Ascending aorta (tissue), 2 donors: Measurements from ENCODE around the gene CHKA. TPM values are rescaled to one million over a fixed set of nuclear protein-coding genes. Genes with fewer than 3 reads are reported as not detected.
A peak's percentile ranks its signal among the peaks of the same experiment; 100 is the strongest.

Source experiments
- DNase-seq, 2 donors: peaks; one replicate each; pipeline ENCODE4 v3.0.0-alpha.2; 2019; ENCODE audit warnings: low spot score in 2 of 2
- H3K27ac ChIP-seq, 2 donors: fragments of 200-600 bp; sonication (generic); one replicate each; pipeline ENCODE4 v1.5.1; 2016 to 2017; ENCODE audit warnings: mild to moderate bottlenecking in 1 of 2
- H3K27me3 ChIP-seq: fragments of 200-600 bp; sonication (generic); one replicate; pipeline ENCODE4 v1.5.1; 2017
- H3K36me3 ChIP-seq, 2 donors: fragments of 200-600 bp; sonication (generic); one replicate each; pipeline ENCODE4 v1.5.1; 2016
- H3K4me1 ChIP-seq, 2 donors: fragments of 200-600 bp; sonication (generic); one replicate each; pipeline ENCODE4 v1.5.1; 2016 to 2017; ENCODE audit warnings: mild to moderate bottlenecking in 1 of 2
- H3K4me3 ChIP-seq, 2 donors: fragments of 200-600 bp; sonication (generic); one replicate each; pipeline ENCODE4 v1.5.1; 2016 to 2017; ENCODE audit warnings: mild to moderate bottlenecking in 1 of 2
- H3K9me3 ChIP-seq, 2 donors: fragments of 200-600 bp; sonication (generic); one replicate each; pipeline ENCODE4 v1.5.1; 2016
- intact Hi-C: fragments of 100-400 bp; cut with DNase I; formaldehyde crosslinking; loops from one replicate; pipeline ENCODE4 v1.15.1; 2023
- total RNA-seq: library from RNA; depleted of rRNA; stranded (reverse); fragments of >200 nt; gene quantifications from one replicate; pipeline ENCODE4 v1.1.0, GENCODE V29; 2016
- TF ChIP-seq, protein P1 (sequence below), 3 experiments: fragments of 200-600 bp in 2 of 3; fragments of 450-650 bp in 1 of 3; sonication (generic) in 2 of 3; IDR thresholded peaks; one replicate each; pipeline ENCODE4 v1.5.1; 2016 to 2019; ENCODE audit warnings: antibody characterized with exemption in 3 of 3, mild to moderate bottlenecking in 1 of 3, moderate library complexity in 1 of 3

The CHKA gene
- total RNA-seq, 1 donor from 2014 or later, result 10.1 TPM

DNA sequence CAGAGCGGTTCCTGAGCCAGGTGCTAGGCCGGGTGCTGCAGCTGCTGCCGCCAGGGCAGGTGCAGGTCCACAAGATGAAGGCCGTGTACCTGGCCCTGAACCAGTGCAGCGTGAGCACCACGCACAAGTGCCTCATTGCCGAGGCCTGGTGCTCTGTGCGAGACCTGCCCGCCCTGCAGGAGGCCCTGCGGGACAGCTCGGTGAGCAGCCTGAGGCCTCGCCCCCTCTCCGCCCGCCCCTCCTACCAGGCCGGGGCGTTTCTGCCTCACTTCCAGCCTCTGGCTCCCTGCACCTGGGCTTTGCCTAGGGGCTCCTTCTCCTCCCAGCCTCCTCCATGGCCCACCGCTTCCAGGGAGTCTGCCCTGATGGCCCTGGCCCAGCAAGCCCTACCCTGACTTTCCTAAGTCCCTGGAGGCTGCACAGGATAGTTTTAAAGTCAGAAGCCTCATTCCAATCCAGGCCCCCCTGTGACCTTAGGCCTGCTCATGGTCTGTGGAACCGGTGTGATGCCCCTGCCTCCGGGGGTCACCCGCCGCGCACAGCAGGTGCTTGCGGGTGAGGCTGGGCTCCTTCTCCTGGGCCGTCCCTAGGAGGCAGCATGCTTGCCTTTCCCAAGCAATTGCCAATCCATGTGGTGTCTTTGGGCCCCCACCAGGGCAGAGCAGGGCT lies 76.9 kb downstream of the CHKA start:
- TF ChIP-seq, protein P1, sequence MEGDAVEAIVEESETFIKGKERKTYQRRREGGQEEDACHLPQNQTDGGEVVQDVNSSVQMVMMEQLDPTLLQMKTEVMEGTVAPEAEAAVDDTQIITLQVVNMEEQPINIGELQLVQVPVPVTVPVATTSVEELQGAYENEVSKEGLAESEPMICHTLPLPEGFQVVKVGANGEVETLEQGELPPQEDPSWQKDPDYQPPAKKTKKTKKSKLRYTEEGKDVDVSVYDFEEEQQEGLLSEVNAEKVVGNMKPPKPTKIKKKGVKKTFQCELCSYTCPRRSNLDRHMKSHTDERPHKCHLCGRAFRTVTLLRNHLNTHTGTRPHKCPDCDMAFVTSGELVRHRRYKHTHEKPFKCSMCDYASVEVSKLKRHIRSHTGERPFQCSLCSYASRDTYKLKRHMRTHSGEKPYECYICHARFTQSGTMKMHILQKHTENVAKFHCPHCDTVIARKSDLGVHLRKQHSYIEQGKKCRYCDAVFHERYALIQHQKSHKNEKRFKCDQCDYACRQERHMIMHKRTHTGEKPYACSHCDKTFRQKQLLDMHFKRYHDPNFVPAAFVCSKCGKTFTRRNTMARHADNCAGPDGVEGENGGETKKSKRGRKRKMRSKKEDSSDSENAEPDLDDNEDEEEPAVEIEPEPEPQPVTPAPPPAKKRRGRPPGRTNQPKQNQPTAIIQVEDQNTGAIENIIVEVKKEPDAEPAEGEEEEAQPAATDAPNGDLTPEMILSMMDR (IDR thresholded peaks at IDR 0.05), result no peak
- Histone ChIP-seq H3K9me3 (no peaks in the 10 kb centered on the region), H3K4me1 (peaks cover 2 to 12% of the 10 kb centered on the region in 2 donors), H3K36me3 (peaks cover 45 to 60% of the 10 kb centered on the region in 2 donors), H3K27ac (no peak overlapping the region), H3K27me3 (no peaks in the 10 kb centered on the region), H3K4me3 (no peak overlapping the region)
- DNase-seq, result no peak
- intact Hi-C loops, result no loop called here

DNA sequence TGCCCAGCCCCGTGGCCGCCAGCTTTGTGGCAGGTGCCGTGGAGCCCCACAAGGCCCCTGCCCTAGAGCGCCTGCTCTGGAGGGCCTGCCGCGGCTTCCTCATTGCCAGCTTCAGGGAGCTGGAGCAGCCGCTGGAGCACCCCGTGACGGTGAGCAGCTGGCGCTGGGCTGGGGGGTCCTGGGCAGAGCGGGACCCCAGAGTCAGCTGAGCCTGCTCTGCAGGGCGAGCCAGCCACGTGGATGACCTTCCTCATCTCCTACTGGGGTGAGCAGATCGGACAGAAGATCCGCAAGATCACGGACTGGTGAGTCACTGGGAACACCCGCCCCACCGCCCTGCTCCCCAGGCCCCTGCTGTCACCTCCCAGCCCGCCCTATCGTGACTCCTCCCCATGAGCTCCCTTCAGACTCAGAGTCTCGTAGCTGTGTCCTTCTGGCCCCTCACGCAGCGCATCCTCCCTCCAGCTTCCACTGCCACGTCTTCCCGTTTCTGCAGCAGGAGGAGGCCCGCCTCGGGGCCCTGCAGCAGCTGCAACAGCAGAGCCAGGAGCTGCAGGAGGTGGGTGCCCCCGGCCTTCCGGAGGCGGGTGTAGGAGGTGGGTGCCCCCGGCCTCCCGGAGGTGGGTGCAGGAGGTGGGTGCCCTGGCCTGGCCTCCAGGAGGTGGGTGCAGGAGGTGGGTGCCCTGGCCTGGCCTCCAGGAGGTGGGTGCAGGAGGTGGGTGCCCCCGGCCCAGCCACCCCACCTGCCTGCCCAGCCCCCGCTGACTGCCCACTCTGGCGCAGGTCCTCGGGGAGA lies 77.6 kb downstream of the CHKA start:
- Histone ChIP-seq H3K9me3 (no peaks in the 10 kb centered on the region), H3K36me3 (peaks cover 38 to 53% of the 10 kb centered on the region in 2 donors), H3K4me1 (peaks cover 3 to 14% of the 10 kb centered on the region in 2 donors), H3K4me3 (no peak overlapping the region), H3K27ac (peak overlapping the region in 1 of 2 donors; percentile 20), H3K27me3 (no peaks in the 10 kb centered on the region)
- TF ChIP-seq, protein P1 (IDR thresholded peaks at IDR 0.05), result no peak
- intact Hi-C loops, result no loop called here
- DNase-seq, result no peak

DNA sequence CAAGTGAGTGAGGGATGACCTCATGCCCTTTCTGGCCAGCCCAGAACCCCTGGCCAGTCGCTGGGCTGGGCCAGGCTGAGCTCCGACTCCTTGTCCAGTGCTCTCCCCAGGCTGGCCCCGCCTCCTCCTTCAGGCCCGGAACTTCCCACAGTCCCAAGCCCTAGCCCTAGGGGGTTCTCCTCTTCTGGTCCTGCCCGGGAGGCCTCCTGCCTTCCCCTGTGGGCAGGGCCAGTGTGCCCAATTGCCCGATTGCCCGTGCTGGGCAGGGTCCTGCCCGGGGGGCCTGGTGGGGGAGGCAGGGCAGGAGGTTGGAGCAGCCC lies 78.2 kb downstream of the CHKA start:
- peaks cover 8 to 20% of the 10 kb centered on the region in 2 donors for H3K4me1 ChIP-seq
- H3K9me3 ChIP-seq, result no peaks in the 10 kb centered on the region
- no peaks in the 10 kb centered on the region for H3K27me3 ChIP-seq
- intact Hi-C loops, result no loop called here
- TF ChIP-seq, protein P1 (IDR thresholded peaks at IDR 0.05), result no peak
- no peak for DNase-seq
- H3K36me3 ChIP-seq, result peaks cover 33 to 47% of the 10 kb centered on the region in 2 donors
- peak overlapping the region in 1 of 2 donors; percentile 20 for H3K27ac ChIP-seq
- no peak overlapping the region for H3K4me3 ChIP-seq

DNA sequence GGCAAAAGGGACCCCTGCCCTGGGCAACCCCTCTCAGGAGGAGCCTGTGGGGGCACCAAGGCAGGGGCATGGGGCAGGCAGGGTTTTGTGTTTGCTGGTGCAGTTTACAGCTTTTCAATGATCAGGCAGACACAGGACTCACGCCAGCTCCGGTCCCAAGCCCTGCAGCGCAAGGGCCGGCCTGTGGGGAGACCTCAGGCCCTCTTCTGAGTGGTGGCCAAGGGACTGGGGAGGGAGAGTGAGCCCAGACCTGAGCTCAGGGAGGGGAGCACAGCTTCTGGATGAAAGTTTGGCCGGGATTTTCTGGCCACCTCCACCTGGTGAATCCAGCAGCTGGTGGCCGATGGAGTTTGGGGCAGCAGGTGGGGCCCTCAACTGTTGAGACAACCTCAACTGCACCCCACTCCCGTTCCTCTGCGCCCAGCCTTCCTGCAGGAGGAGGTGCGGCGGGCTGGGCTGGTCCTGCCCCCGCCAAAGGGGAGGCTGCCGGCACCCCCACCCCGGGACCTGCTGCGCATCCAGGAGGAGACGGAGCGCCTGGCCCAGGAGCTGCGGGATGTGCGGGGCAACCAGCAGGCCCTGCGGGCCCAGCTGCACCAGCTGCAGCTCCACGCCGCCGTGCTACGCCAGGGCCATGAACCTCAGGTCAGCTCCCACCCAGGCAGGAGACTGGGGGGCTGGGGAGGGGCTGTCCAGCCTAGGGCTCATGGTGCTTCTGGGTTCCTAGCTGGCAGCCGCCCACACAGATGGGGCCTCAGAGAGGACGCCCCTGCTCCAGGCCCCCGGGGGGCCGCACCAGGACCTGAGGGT lies 78.8 kb downstream of the CHKA start:
- H3K4me1 ChIP-seq, result peaks cover 14 to 25% of the 10 kb centered on the region in 2 donors
- H3K27ac ChIP-seq, result peak overlapping the region; percentile 20 to 90
- intact Hi-C loops, result no loop called here
- no peaks in the 10 kb centered on the region for H3K9me3 ChIP-seq
- TF ChIP-seq, protein P1 (IDR thresholded peaks at IDR 0.05), result no peak
- peaks cover 29 to 44% of the 10 kb centered on the region in 2 donors for H3K36me3 ChIP-seq
- H3K27me3 ChIP-seq, result no peaks in the 10 kb centered on the region
- H3K4me3 ChIP-seq, result no peak overlapping the region
- no peak for DNase-seq

DNA sequence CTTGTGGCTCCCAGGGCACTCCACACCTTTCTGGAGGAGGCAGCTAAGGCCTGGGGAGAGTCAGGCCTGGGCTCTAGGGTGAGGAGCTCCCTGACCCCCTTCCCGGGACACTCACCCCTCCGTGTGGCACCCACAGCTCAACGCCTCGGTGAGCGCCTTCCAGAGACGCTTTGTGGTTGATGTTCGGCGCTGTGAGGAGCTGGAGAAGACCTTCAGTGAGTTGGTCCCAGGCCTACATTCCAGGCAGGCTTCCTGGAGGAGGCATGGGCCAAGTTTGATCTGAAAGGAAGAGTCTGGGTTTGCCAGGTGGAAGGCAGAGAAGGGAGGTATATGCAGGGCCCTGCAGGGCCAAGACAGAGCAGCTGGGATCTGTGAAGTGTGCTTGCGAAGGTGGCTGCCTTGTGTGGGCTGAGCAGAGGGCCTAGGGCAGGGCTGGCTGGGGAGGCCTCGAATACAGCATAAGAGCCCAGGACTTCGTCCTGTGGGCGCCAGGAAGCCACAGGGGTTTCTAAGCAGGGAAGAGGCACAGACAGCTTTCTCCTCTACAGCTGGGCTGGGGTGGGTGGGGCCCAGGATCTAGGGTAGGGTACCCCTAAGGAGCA lies 79.5 kb downstream of the CHKA start:
- intact Hi-C loops, result loop anchor here (2.0 kb wide), 1 partner anchor 37 kb away; the partner anchor contains the start of gene UNC93B1
- H3K4me3 ChIP-seq, result no peak overlapping the region
- TF ChIP-seq, protein P1 (IDR thresholded peaks at IDR 0.05), result no peak
- H3K4me1 ChIP-seq, result peaks cover 14 to 30% of the 10 kb centered on the region in 2 donors
- peak overlapping the region; percentile 90 to 91 for H3K27ac ChIP-seq
- H3K36me3 ChIP-seq, result peaks cover 29 to 42% of the 10 kb centered on the region in 2 donors
- no peaks in the 10 kb centered on the region for H3K9me3 ChIP-seq
- no peaks in the 10 kb centered on the region for H3K27me3 ChIP-seq
- no peak for DNase-seq
